ENCODE results near the gene SOCS2.

Gene SOCS2

DNA sequence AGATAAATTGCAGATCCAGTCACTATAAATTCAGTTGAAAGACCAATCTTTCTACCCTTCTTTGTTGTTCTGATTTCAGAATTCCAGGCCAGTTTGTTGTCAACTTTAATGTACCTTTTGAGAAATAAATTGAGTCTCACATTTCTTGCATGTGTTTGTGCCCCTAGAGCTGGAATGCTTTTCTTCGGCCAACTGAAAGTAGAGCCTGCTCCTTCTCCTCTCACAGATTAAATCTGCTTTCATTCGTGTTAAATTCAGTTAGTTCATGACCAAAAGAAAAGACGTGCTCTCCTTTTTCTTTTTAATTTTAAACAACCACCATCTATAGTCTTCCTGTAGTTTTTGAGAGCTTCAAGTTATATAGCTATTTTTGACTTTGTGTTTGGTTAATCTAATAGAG lies 22.9 kb downstream of the SOCS2 start:
- no peak for TF ChIP-seq CTCF (IDR thresholded peaks at IDR 0.05; ENCODE audit: insufficient read depth, missing control alignments)
- no peak for FAIRE-seq
- DNase-seq (ENCODE audit: insufficient read length, low spot score) = no peak

DNA sequence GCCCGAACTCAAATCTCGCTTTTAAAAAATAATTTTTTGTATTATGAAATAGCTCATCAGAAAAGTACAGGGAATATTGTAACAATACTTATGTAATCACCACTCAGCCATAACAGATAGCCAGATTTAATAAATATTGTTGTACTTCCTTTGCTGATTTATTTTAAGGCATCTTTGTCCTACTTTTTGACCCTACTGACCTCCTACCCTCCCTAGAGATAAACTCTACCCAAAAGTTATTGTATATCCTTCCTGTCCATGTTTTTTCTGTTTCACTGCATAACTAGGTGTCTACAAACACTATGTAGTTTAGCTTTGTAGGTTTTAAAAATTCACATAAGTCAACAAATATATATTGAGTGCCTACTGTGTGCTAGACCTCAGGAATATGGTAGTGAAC lies 25.1 kb downstream of the SOCS2 start:
- no peak for TF ChIP-seq CTCF (IDR thresholded peaks at IDR 0.05; ENCODE audit: insufficient read depth, missing control alignments)
- DNase-seq (ENCODE audit: insufficient read length, low spot score) = no peak
- FAIRE-seq = no peak

DNA sequence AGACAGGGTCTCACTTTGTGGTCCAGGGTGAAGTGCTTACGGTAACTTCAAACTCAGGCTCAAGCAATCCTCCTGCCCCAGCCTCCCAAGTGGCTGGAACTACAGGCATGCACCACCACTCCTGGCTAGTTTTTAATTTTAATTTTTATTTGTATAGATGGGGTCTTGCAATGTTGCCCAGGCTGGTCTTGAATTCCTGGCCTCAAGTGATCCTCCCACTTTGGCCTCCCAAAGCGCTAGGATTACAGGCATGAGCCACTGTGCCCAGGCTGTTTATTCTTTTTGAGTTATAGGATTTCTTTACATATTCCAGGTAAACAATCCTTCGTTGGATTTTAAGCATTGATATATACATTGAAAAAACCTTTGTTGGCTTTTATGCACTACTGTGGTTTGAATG lies 26.7 kb downstream of the SOCS2 start:
- FAIRE-seq (no peak), DNase-seq (ENCODE audit: insufficient read length, low spot score) (no peak)
- TF ChIP-seq CTCF (IDR thresholded peaks at IDR 0.05; ENCODE audit: insufficient read depth, missing control alignments) = no peak

DNA sequence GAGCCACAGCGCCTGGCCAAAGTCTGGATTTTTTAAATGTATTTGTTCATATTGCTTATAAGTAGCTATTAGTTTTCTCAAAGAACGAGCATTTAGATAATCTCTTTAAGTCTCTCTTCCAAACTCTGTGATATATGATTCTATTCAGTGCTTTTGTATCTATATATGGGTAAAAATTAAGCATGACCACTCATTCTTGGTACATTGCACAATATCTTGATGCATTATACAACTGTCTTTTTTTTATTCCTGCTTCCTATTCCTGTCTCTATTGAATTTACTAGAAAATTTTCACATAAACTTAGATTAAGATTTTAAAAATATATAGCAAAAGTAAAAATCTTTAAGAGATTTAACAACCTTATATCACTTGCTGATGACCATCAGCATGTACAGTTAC lies 29.1 kb downstream of the SOCS2 start:
- FAIRE-seq = no peak
- no peak for TF ChIP-seq CTCF (IDR thresholded peaks at IDR 0.05; ENCODE audit: insufficient read depth, missing control alignments)
- DNase-seq (ENCODE audit: insufficient read length, low spot score) = no peak

DNA sequence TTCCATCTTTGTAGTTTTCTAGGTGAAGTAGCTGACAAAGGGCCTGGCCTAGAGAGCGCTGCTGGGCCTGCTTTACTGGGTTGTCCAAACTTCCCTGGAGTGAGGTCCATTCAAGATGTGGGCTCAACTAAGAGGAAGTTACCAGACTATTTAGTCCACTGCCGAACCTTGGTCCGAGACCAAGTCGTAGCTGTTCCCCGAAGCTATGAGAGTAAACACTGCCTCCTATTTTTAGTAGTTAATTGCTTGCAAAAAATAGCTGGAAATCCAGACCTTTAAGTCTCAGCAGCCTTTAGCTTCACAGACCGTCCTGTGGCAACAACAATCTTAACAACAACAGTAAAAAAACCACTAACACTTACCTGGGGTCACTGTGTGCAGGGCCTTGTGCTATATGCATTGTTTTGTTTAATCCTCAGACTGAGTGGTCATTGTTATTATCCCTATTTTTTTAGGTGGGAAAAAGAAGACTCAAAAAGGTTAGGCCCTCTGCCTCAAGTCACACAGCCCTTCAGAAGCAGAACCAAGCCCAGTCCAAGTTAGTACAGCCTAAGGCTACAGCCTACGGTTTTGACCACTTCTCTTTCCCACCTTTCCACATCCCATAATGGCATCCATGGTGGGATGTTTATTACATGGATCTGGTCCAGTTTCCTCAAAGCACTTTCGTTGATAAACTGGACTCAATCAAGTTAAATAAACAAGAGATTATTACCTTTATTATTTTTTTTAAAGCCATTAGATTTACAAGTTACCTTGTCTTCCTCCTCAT lies 30.6 kb downstream of the SOCS2 start:
- DNase-seq (ENCODE audit: insufficient read length, low spot score) = no peak
- no peak for FAIRE-seq
- no peak for TF ChIP-seq CTCF (IDR thresholded peaks at IDR 0.05; ENCODE audit: insufficient read depth, missing control alignments)

GRCh38 chr12:93603762-93604161 lies 31.3 kb downstream of the SOCS2 start:
- no peak for TF ChIP-seq CTCF (IDR thresholded peaks at IDR 0.05; ENCODE audit: insufficient read depth, missing control alignments)
- no peak for DNase-seq (ENCODE audit: insufficient read length, low spot score)
- FAIRE-seq = no peak

DNA sequence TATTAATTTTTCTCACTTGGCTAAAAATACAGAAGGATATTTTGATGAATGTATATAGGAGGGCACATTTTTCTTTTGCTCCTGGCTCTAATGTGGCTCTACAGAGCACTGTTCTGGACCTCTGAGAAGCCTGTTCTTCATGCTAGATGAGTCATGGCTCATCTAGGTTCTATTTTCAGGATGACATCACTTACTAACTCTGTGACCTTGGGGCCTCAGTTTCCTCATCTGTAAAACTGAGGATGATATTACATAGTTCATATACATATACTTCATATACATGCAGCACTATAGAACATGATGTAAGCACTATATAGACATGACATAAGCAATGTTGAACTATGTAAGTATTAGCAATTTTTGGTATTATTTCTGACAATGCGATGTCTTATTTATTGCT lies 35.8 kb downstream of the SOCS2 start:
- DNase-seq (ENCODE audit: insufficient read length, low spot score) (no peak), FAIRE-seq (no peak)
- TF ChIP-seq CTCF (IDR thresholded peaks at IDR 0.05; ENCODE audit: insufficient read depth, missing control alignments) = no peak
